ENCODE results near the gene COL21A1. TPM values are rescaled to one million over a fixed set of nuclear protein-coding genes. Genes with fewer than 3 reads are reported as not detected.

The COL21A1 gene
- total RNA-seq, 2 experiments from 2014 or later, result not detected

DNA sequence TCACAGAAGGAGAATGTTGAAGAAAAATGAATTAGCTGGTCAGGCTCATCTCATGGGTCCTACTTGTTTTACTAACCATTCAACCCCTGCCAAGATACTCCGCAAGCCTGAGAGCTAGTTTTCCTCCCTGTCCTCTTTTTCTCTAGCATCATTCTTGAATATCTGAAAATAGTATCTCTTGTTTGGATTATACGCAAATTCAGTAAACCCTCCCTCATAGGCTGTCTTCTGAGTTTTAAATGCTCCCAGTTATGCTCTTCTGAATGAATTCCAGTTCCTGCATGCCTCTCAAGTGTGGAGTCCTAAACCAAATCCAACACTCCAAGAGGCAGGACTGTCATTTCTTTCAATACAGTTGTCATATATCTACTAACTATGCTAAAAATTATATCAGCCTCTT is 99.6 kb downstream of the COL21A1 start:
- H3K4me1 Mint-ChIP-seq (ENCODE audit: low read depth), result no peaks in the 10 kb centered on the region
- CTCF ChIA-PET, result no interaction called here

DNA sequence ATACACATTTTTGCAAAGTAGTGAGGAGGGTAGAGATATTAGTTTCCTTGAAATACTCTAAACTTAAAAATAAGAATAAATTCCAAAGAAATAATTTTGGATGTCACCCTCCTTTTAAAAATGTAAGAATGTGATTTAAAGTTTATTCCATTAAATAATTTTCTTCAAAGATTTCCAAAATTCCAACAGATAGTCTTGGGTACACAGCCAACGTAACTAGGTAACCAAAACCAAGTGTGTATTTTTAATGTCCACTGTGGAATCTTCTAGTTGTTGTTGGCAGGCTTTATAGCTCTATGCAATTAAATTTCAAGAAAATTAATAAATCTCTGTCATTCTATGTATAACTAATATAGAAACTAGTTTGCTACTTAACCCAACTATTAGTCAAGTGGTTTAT is 101.3 kb downstream of the COL21A1 start:
- TF ChIP-seq, protein P1, sequence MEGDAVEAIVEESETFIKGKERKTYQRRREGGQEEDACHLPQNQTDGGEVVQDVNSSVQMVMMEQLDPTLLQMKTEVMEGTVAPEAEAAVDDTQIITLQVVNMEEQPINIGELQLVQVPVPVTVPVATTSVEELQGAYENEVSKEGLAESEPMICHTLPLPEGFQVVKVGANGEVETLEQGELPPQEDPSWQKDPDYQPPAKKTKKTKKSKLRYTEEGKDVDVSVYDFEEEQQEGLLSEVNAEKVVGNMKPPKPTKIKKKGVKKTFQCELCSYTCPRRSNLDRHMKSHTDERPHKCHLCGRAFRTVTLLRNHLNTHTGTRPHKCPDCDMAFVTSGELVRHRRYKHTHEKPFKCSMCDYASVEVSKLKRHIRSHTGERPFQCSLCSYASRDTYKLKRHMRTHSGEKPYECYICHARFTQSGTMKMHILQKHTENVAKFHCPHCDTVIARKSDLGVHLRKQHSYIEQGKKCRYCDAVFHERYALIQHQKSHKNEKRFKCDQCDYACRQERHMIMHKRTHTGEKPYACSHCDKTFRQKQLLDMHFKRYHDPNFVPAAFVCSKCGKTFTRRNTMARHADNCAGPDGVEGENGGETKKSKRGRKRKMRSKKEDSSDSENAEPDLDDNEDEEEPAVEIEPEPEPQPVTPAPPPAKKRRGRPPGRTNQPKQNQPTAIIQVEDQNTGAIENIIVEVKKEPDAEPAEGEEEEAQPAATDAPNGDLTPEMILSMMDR (IDR thresholded peaks at IDR 0.05), result no peak
- DNase-seq (no peak), ATAC-seq (ENCODE audit: poor library complexity) (no peak)
- H3K9me3 ChIP-seq (ENCODE audit: control insufficient read depth in 1 of 2, insufficient read depth in 1 of 2, low read length in 2 of 2), result peaks cover 5 to 10% of the 10 kb centered on the region in 2 experiments
- H3K4me1 ChIP-seq (ENCODE audit: insufficient read depth, low read length), result no peaks in the 10 kb centered on the region
- H3K27ac ChIP-seq (ENCODE audit: low read depth in 1 of 2, low read length in 2 of 2), result no peak overlapping the region
- no peak overlapping the region for H3K4me3 ChIP-seq (ENCODE audit: low read length)
- intact Hi-C loops (cut with DNase I, micrococcal nuclease), result no loop called here
- Mint-ChIP-seq H3K27me3 (no peaks in the 10 kb centered on the region), H3K27ac (no peak overlapping the region), H3K4me3 (no peak overlapping the region), H3K36me3 (ENCODE audit: low read depth) (no peaks in the 10 kb centered on the region), H3K9me3 (peaks cover 11% of the 10 kb centered on the region), H3K4me1 (ENCODE audit: low read depth) (no peaks in the 10 kb centered on the region)
- no peaks in the 10 kb centered on the region for H3K36me3 ChIP-seq (ENCODE audit: insufficient read depth, low read length)
- ChIA-PET CTCF (no interaction called here), POLR2A (no interaction called here)
- H3K27me3 ChIP-seq (ENCODE audit: control insufficient read depth in 1 of 2, insufficient read depth in 2 of 2, low read length in 2 of 2), result no peaks in the 10 kb centered on the region

More for the DNA sequence above, 99.6 kb downstream of the COL21A1 start:
- TF ChIP-seq, protein P1 (IDR thresholded peaks at IDR 0.05), result no peak
- H3K4me1 ChIP-seq (ENCODE audit: insufficient read depth, low read length), result no peaks in the 10 kb centered on the region
- intact Hi-C loops (cut with DNase I, micrococcal nuclease), result no loop called here
- Mint-ChIP-seq H3K9me3 (peaks cover 9% of the 10 kb centered on the region), H3K27ac (no peak overlapping the region), H3K36me3 (ENCODE audit: low read depth) (no peaks in the 10 kb centered on the region), H3K27me3 (no peaks in the 10 kb centered on the region), H3K4me3 (no peak overlapping the region)
- no peaks in the 10 kb centered on the region for H3K36me3 ChIP-seq (ENCODE audit: insufficient read depth, low read length)
- no peak for ATAC-seq (ENCODE audit: poor library complexity)
- no peaks in the 10 kb centered on the region for H3K27me3 ChIP-seq (ENCODE audit: control insufficient read depth in 1 of 2, insufficient read depth in 2 of 2, low read length in 2 of 2)
- H3K9me3 ChIP-seq (ENCODE audit: control insufficient read depth in 1 of 2, insufficient read depth in 1 of 2, low read length in 2 of 2), result peaks cover 5 to 15% of the 10 kb centered on the region in 2 experiments
- POLR2A ChIA-PET, result no interaction called here
- no peak overlapping the region for H3K27ac ChIP-seq (ENCODE audit: low read depth in 1 of 2, low read length in 2 of 2)
- DNase-seq, result no peak
- H3K4me3 ChIP-seq (ENCODE audit: low read length), result no peak overlapping the region

DNA sequence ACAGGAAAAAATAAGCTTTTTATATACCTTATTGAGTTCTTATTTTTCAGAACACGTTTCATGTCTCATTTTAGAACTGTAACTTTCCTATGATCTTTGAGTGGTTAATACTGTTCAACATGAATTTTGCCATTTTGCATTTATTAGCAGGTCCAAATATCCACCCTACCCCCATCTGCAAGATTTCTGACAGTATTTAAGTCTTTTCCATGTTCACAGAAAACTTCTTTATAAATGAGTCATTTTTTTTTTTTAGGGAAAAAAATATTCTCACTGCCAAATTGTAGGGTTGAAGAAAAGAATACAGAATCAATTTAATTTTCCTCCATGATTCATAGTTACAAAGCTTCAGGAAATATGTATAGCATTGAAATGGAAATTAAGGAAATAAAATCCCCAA is 101.8 kb downstream of the COL21A1 start:
- DNase-seq (no peak), ATAC-seq (ENCODE audit: poor library complexity) (no peak)
- peaks cover 5 to 6% of the 10 kb centered on the region in 2 experiments for H3K9me3 ChIP-seq (ENCODE audit: control insufficient read depth in 1 of 2, insufficient read depth in 1 of 2, low read length in 2 of 2)
- Mint-ChIP-seq H3K4me3 (no peak overlapping the region), H3K4me1 (ENCODE audit: low read depth) (no peaks in the 10 kb centered on the region), H3K27me3 (no peaks in the 10 kb centered on the region), H3K27ac (no peak overlapping the region), H3K36me3 (ENCODE audit: low read depth) (no peaks in the 10 kb centered on the region), H3K9me3 (peaks cover 11% of the 10 kb centered on the region)
- no peaks in the 10 kb centered on the region for H3K27me3 ChIP-seq (ENCODE audit: control insufficient read depth in 1 of 2, insufficient read depth in 2 of 2, low read length in 2 of 2)
- TF ChIP-seq, protein P1 (IDR thresholded peaks at IDR 0.05), result no peak
- intact Hi-C loops (cut with DNase I, micrococcal nuclease), result no loop called here
- no peaks in the 10 kb centered on the region for H3K4me1 ChIP-seq (ENCODE audit: insufficient read depth, low read length)
- no peaks in the 10 kb centered on the region for H3K36me3 ChIP-seq (ENCODE audit: insufficient read depth, low read length)
- CTCF ChIA-PET, result no interaction called here
- no peak overlapping the region for H3K27ac ChIP-seq (ENCODE audit: low read depth in 1 of 2, low read length in 2 of 2)
- H3K4me3 ChIP-seq (ENCODE audit: low read length), result no peak overlapping the region
- POLR2A ChIA-PET, result no interaction called here
